GM21528 (cell line): ENCODE measurements around the gene MIEF1.
"Not testable (repeated sequence)": the region's sequence is repeated elsewhere in the genome, so short reads cannot be mapped to it uniquely, and the experiment has no call there.

Source experiments
- ATAC-seq: cut with Tn5 transposase; IDR thresholded peaks from one replicate; pipeline ENCODE4 v1.9.1; 2021; ENCODE audit warnings: mild to moderate bottlenecking, moderate library complexity; ENCODE audit not compliant: unreplicated experiment, low FRiP score

Gene MIEF1

DNA sequence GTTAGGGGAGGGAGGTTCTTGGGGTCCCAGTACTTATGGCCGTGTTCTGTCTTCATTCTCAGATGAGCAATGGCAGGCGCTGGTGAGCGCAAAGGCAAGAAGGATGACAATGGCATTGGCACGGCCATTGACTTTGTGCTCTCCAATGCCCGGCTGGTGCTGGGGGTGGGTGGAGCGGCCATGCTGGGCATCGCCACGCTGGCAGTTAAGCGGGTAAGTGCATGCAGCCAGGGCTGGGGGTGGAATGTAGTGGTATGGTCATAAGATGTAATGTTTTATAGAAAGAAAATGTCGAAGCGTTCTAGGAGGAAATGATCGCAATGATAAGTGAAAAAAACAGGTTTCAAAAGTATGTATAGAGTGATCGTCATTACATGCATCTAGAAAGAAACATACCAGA is 9.1 kb downstream of the MIEF1 start:
- ATAC-seq = no peak

DNA sequence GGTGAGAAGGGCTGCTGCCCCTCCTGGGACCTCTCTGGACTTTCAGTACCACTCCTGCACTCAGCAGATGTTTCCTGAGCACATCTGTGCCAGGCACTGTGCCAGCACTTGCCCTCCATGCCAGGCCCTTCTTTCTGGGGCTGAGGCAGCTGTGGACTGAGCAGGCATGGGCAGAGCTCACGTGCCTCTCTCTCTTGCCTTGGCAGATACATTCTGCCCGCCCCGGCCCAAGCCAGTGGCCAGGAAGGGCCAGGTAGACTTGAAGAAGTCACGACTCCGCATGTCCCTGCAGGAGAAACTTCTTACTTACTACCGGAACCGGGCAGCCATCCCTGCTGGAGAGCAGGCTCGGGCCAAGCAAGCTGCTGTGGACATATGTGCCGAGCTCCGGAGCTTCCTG is 9.9 kb downstream of the MIEF1 start:
- no peak for ATAC-seq

GRCh38 chr22:39513791-39514190 is 11.7 kb downstream of the MIEF1 start:
- ATAC-seq = no peak

GRCh38 chr22:39514373-39514973 is 12.4 kb downstream of the MIEF1 start:
- ATAC-seq = no peak

DNA sequence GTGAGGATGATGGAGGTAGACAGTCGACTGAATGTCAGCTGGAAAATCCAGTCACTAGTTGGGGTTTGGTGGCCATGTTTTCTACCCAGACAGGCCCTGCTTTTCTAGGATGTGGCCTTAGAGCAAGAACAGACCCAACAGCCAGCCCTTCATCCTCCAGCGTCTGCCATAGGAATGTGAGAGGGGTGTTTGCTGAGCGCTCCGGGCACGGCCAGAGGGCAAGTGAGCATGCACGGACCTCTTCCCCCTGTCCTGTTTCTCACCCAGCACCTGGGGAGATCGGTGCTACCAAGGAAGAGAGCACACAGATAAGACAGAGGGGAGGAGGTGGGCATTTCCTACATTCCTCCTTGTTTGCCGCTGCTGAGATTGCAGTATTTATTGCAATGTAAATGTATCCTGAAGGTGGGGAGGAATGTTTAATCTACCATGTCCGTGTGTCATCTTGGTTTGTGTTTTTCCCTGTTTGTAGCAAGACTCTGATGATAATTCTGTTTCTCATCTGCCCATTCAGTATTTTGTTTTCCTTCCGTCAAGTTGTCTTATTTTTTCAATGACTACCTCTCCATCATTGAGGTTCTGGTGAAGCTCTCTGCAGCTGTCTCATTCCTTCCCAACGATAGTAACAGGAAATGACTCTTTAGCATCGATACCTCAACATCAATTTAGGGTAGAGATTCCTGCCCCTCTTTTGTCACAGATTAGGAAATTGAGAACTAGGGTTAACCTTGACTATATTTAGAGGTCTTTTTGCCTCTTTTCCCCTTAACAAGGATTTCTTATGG is 13.4 kb downstream of the MIEF1 start:
- ATAC-seq = no peak

- no peak for ATAC-seq
These were observed 15.4 kb downstream of the MIEF1 start for GRCh38 chr22:39517470-39517869.

GRCh38 chr22:39518144-39518786 is 16.2 kb downstream of the MIEF1 start:
- ATAC-seq = no peak

DNA sequence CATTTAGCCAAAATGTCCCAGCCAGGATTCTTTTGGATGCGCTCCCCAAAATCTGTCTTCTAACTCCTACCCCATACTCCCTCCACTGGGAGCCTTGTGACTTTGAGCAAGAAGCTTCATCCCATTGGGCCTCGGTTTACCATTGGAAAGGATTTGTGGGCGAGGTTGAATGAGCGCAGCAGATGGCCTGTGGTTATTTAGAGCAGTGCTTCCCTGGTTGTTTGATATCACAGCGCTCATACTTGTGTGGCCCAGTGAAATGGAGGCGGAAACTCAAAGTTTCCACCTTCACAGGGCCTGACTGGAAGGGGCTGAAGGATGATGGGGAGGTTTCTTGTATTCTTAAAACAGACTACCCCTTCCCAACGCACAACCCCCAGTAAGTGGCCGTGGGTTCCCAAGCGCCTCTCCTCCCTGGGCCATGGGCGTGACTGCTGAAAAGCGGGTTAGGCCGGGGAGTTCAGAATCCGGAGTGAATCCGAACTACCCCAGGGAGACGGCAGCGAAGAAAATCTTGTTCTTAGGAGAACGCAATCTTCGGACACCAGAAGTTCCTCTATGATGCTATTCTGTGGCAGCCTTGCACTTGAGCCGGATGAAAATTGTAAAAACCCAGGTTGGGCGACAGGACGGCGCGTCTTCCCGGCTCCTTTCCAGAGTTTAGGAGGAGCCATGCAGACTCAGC is 17.0 kb downstream of the MIEF1 start:
- no peak for ATAC-seq

DNA sequence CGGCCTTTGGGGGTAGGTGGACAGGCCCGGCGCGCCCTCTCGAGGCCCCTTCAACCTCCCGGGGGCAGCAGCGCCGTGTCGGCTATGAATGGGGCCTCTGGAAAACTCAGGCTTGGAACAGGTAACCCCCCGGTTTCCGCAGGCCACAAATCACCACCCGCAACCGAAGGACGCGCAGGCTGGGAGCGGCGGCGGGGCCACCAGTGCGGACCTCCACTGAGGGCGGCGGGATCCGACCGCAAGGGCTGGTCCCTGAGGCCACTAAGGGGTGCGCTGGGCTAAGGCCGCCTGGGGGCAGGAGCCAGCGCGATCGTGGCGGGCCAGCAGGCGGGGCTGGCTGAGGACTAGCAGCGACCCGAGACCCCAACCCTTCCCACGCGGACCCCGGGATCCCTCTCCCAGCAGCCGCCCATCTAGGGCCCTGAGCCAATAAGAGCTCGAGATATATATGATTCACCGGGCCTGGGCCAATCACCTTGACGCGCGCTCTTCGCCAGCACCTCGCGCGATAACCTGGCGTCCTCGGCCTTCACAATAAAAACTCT is 17.7 kb downstream of the MIEF1 start:
- peak; percentile 74 for ATAC-seq

DNA sequence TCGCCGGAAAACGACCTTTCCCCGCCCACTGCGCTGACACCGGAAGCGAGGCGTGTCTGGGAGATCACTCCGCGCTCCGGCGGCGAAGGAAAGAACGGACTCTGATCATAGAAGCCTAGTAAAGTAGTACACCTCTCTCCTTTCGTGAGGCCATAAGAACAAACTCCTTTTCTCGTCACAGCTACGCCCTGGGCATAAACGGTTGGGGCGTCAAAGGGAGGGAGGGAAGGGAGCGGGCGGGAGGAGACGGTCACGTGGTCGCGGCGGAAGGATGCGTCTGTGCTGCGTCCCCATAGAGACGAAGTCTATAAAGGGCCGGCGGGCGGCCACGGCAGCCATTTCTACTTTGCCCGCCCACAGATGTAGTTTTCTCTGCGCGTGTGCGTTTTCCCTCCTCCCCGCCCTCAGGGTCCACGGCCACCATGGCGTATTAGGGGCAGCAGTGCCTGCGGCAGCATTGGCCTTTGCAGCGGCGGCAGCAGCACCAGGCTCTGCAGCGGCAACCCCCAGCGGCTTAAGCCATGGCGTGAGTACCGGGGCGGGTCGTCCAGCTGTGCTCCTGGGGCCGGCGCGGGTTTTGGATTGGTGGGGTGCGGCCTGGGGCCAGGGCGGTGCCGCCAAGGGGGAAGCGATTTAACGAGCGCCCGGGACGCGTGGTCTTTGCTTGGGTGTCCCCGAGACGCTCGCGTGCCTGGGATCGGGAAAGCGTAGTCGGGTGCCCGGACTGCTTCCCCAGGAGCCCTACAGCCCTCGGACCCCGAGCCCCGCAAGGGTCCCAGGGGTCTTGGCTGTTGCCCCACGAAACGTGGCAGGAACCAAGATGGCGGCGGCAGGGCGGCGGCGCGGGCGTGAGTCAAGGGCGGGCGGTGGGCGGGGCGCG is 18.4 kb downstream of the MIEF1 start, which contains the start of gene ATF4:
TSS of gene ATF4 (plus strand) at position 337 of the 880 bp plus-strand sequence. CDS start 884 bp downstream, outside the sequence.
- peak; percentile 53 for ATAC-seq

DNA sequence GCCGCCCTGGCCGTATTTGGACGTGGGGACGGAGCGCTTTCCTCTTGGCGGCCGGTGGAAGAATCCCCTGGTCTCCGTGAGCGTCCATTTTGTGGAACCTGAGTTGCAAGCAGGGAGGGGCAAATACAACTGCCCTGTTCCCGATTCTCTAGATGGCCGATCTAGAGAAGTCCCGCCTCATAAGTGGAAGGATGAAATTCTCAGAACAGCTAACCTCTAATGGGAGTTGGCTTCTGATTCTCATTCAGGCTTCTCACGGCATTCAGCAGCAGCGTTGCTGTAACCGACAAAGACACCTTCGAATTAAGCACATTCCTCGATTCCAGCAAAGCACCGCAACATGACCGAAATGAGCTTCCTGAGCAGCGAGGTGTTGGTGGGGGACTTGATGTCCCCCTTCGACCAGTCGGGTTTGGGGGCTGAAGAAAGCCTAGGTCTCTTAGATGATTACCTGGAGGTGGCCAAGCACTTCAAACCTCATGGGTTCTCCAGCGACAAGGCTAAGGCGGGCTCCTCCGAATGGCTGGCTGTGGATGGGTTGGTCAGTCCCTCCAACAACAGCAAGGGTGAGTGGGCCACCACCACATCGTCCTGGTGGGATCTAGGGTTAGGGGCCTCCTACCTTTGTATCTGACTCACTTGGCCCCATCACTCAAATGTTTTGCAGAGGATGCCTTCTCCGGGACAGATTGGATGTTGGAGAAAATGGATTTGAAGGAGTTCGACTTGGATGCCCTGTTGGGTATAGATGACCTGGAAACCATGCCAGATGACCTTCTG is 19.2 kb downstream of the MIEF1 start:
- not testable (repeated sequence) for ATAC-seq

GRCh38 chr22:39522091-39522490 is 20.0 kb downstream of the MIEF1 start:
- not testable (repeated sequence) for ATAC-seq

GRCh38 chr22:39522567-39523300 is 20.6 kb downstream of the MIEF1 start:
- no peak for ATAC-seq

DNA sequence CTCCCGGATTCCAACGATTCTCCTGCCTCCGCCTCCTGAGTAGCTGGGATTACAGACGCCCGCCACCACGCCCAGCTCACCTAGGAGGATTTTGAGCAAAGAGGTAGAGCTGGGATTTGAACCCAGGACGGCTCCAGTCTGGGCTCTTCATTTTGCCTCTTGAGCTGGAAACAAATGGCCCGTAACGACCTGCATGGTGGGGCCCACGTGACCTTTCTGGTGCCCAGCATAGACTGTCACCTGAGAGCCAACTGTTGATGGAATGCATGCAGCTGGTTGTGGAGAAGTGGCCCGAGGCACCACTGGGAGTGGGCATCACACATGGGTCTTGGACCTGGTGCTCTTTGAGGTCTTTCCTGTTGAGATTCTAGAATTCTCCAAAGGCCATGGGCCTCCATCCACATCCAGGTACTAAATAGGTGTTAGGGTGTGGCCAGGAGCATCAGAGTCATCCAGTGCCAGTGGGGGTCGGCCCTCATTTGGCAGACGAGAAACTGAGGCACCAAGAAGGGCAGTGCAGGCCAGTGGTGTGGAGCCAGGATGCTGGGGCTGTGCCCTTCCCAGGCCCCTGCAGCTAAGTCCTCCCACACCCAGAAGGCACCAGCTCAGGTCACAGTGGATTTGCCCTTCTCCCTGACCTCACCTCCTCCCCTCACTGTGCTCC is 22.1 kb downstream of the MIEF1 start:
- no peak for ATAC-seq

DNA sequence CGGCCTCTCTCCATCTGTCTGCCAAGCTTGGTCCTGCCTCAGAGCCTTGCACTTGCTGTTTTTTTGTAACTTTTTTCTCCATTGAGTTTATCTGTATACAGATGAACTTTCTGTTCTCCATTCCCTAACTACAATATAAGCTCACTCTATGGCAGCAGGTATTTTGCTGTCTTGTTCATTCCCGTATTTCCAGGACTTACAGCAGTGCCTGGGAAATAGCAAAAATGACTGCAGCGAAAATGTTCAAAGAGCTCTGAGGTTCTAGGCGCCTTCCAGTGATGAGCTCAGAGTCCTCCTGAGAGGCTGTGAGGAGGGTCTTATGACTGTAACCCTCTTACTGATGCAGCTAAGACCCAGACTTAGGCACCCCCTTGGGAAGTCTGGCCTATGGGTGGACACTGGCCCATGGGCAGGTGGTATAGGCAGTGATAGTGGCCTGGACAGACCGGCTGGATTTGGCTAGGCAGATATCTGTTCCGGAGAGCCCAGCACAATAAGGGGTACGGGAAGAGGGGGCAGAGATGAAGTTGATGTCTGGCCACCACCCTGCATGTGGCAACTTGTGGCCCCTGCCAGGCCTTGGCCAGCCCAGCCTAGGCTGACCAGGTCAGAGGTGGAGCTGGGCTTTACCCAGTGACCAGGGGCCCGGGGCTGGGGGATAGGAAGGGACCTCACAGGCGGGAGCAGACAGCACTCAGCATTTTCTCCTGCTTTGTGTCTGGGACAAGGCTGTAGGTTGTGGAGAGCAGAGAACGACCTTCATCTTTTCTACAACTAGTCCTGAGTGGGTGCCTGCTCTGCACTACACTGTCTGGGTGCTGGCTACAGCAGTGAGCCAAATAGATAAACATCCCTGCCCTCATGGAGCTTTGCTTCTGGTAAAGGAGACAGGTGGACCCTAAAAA is 22.9 kb downstream of the MIEF1 start:
- ATAC-seq = no peak

- no peak for ATAC-seq
These were observed 23.5 kb downstream of the MIEF1 start for GRCh38 chr22:39525658-39525975.

GRCh38 chr22:39526736-39527171 is 24.7 kb downstream of the MIEF1 start:
- no peak for ATAC-seq
